SU-DHL-6 (cell line): Measurements from ENCODE around the gene PSD.

Experiments used
- H2AFZ ChIP-seq: fragments of 200-600 bp; sonication (generic); 2 replicates; pipeline ENCODE4 v1.6.1; 2014; ENCODE audit warnings: low read depth, mild to moderate bottlenecking, moderate library complexity, mixed read lengths, antibody characterized with exemption, low read length; ENCODE audit not compliant: severe bottlenecking
- H3F3A ChIP-seq: fragments of 200-600 bp; shearing (Covaris generic); 2 replicates; pipeline ENCODE4 v1.6.0; 2016; ENCODE audit warnings: antibody characterized with exemption, mild to moderate bottlenecking; ENCODE audit not compliant: insufficient read depth
- H3K27ac ChIP-seq: fragments of 200-600 bp; sonication (generic); 2 replicates; pipeline ENCODE4 v1.5.1; 2016; ENCODE audit warnings: low read depth, mild to moderate bottlenecking, low read length, moderate library complexity, mixed read lengths
- H3K27me3 ChIP-seq: fragments of 200-600 bp; sonication (generic), shearing (Covaris generic); 2 replicates; pipeline ENCODE4 v1.6.0; 2014; ENCODE audit warnings: mild to moderate bottlenecking, low read length
- H3K36me3 ChIP-seq: fragments of 200-600 bp; sonication (generic); 2 replicates; pipeline ENCODE4 v1.6.1; 2014; ENCODE audit warnings: mild to moderate bottlenecking, low read length, mixed read lengths
- H3K4me2 ChIP-seq: fragments of 300-600, 200-600 bp; shearing (Covaris generic), sonication (generic); 2 replicates; pipeline ENCODE4 v1.6.0; 2014; ENCODE audit warnings: low read length, low read depth, mild to moderate bottlenecking; ENCODE audit not compliant: poor library complexity, severe bottlenecking
- H3K4me3 ChIP-seq: fragments of 200-600 bp; sonication (generic); 2 replicates; pipeline ENCODE4 v1.5.1; 2014; ENCODE audit warnings: antibody characterized with exemption, low read length, mild to moderate bottlenecking, mixed read lengths; ENCODE audit not compliant: insufficient read depth, poor library complexity, severe bottlenecking
- H3K79me2 ChIP-seq: fragments of 200-600 bp; sonication (generic); 2 replicates; pipeline ENCODE4 v1.6.1; 2014; ENCODE audit warnings: mild to moderate bottlenecking, low read length, moderate library complexity; ENCODE audit not compliant: insufficient read depth
- H3K9ac ChIP-seq: fragments of 200-600 bp; sonication (generic); 2 replicates; pipeline ENCODE4 v1.7.0; 2014; ENCODE audit warnings: mild to moderate bottlenecking, low read length
- H3K9me2 ChIP-seq: fragments of 200-600 bp; sonication (generic); replicated peaks from 2 replicates; pipeline ENCODE4 v1.6.1; 2014; ENCODE audit warnings: low read length; ENCODE audit not compliant: insufficient read depth
- H3K9me3 ChIP-seq: fragments of 200-600 bp; sonication (generic); 2 replicates; pipeline ENCODE4 v1.6.1; 2014; ENCODE audit warnings: low read length, mixed read lengths; ENCODE audit not compliant: insufficient read depth
- H4K20me1 ChIP-seq: fragments of 200-600 bp; sonication (generic); 2 replicates; pipeline ENCODE4 v1.6.1; 2014; ENCODE audit warnings: low read depth, mild to moderate bottlenecking, antibody characterized with exemption, low read length, moderate library complexity, mixed read lengths
- CTCF ChIP-seq: fragments of 200-600 bp; sonication (generic); IDR thresholded peaks from one replicate; pipeline ENCODE4 v1.5.1; 2017; ENCODE audit warnings: antibody characterized with exemption, mild to moderate bottlenecking, low read length, moderate library complexity; ENCODE audit not compliant: insufficient read depth, poor library complexity, severe bottlenecking
- EZH2phosphoT487 ChIP-seq: fragments of 200-600 bp; sonication (generic), shearing (Covaris generic); conservative IDR thresholded peaks from 2 replicates; pipeline ENCODE4 v1.6.1; 2018; ENCODE audit warnings: mild to moderate bottlenecking, antibody characterized with exemption, low read length, moderate library complexity, mixed read lengths

PSD gene

GRCh38 chr10:102404361-102405107 is 14.1 kb downstream of the PSD start:
- no peak overlapping the region for H2AFZ ChIP-seq
- H3F3A ChIP-seq: no peaks in the 10 kb centered on the region
- TF ChIP-seq EZH2phosphoT487 (no peak), CTCF (no peak)
- H3K9me3 ChIP-seq: no peaks in the 10 kb centered on the region
- no peaks in the 10 kb centered on the region for H3K27me3 ChIP-seq
- no peaks in the 10 kb centered on the region for H3K36me3 ChIP-seq
- H3K4me2 ChIP-seq: no peak overlapping the region
- H3K4me3 ChIP-seq: no peak overlapping the region
- no peaks in the 10 kb centered on the region for H3K9me2 ChIP-seq
- no peak overlapping the region for H3K9ac ChIP-seq
- no peaks in the 10 kb centered on the region for H3K79me2 ChIP-seq
- no peaks in the 10 kb centered on the region for H4K20me1 ChIP-seq
- H3K27ac ChIP-seq: no peak overlapping the region

- Histone ChIP-seq H3F3A (no peaks in the 10 kb centered on the region), H3K4me3 (no peak overlapping the region), H2AFZ (no peak overlapping the region), H3K9me2 (no peaks in the 10 kb centered on the region), H3K4me2 (no peak overlapping the region), H3K27ac (no peak overlapping the region), H3K9ac (no peak overlapping the region), H3K9me3 (no peaks in the 10 kb centered on the region), H3K79me2 (no peaks in the 10 kb centered on the region), H3K27me3 (no peaks in the 10 kb centered on the region), H3K36me3 (no peaks in the 10 kb centered on the region), H4K20me1 (no peaks in the 10 kb centered on the region)
- TF ChIP-seq EZH2phosphoT487: no peak
- TF ChIP-seq CTCF: no peak
These were observed 15.5 kb downstream of the PSD start for GRCh38 chr10:102403115-102403514.

GRCh38 chr10:102402512-102402896 is 16.1 kb downstream of the PSD start:
- H3K4me2 ChIP-seq: no peak overlapping the region
- H3K27me3 ChIP-seq: no peaks in the 10 kb centered on the region
- no peaks in the 10 kb centered on the region for H3K36me3 ChIP-seq
- H2AFZ ChIP-seq: no peak overlapping the region
- H3K4me3 ChIP-seq: no peak overlapping the region
- H3K27ac ChIP-seq: no peak overlapping the region
- H4K20me1 ChIP-seq: no peaks in the 10 kb centered on the region
- H3F3A ChIP-seq: no peaks in the 10 kb centered on the region
- TF ChIP-seq EZH2phosphoT487 (no peak), CTCF (no peak)
- no peaks in the 10 kb centered on the region for H3K79me2 ChIP-seq
- no peaks in the 10 kb centered on the region for H3K9me3 ChIP-seq
- no peaks in the 10 kb centered on the region for H3K9me2 ChIP-seq
- no peak overlapping the region for H3K9ac ChIP-seq
